Measurements from ENCODE around the gene CPNE6.

DNA sequence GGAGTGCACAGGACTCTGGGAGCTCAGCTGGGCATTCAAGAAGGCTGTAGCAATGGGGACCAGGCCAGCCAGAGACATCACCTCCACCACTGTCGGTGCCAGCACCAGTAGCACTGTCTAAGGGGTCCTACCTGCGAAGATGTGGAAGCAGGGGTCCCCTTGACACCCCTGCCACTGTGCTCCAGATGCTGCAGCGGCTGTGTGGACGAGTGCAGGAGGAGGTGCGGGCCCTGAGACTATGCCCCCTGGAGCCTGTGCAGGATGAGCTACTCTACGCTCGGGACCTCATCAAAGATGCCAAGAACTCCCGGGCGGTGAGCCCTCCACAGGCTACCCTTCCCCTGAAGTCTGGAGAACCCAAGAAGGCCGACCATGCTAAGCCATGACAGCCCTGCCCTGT is 10.9 kb upstream of the CPNE6 start:
- no peak for TF ChIP-seq CTCF (IDR thresholded peaks at IDR 0.05)
- no peak for TF ChIP-seq ZFX (IDR thresholded peaks at IDR 0.05; ENCODE audit: borderline replicate concordance)
